IMR-90 (cell line): ENCODE data around the gene MYOF. TPM values are rescaled to one million over a fixed set of nuclear protein-coding genes. Genes with fewer than 3 reads are reported as not detected.
A peak's percentile ranks its signal among the peaks of the same experiment; 100 is the strongest.

ENCODE experiments used
- ATAC-seq: fragments of 200-7000 bp; cut with Tn5 transposase; 2 replicates; pipeline ENCODE4 v1.9.1; 2020; ENCODE audit warnings: low read depth, mild to moderate bottlenecking, moderate library complexity
- BruUV-seq: library from RNA; stranded (reverse); fragments of 400-500 nt; replicated peaks from 2 replicates; lab custom pipeline; 2021; lab: Mats Ljungman, UMichigan
- CTCF ChIA-PET: fragments of 300-600 bp; formaldehyde crosslinking; extraction: SDS; loops from one replicate; lab custom pipeline; 2021; ENCODE audit warnings: antibody characterized with exemption; lab: Yijun Ruan, JAX
- POLR2A ChIA-PET: fragments of 300-600 bp; sonication (Branson Sonifier 250); formaldehyde crosslinking; loops from one replicate; lab custom pipeline; 2022; ENCODE audit warnings: antibody characterized with exemption; ENCODE audit not compliant: unreplicated experiment; lab: Charles Lee
- DNase-seq: peaks from one replicate; pipeline ENCODE4 v3.0.0; 2013
- H2AFZ ChIP-seq: replicated peaks from 2 replicates; pipeline ENCODE3; 2013; ENCODE audit warnings: low read length, mild to moderate bottlenecking; ENCODE audit not compliant: poor library complexity
- H2AK5ac ChIP-seq: 2 replicates; pipeline ENCODE4 v1.6.1; 2013; ENCODE audit warnings: low read depth, low read length, inconsistent platforms
- H2AK9ac ChIP-seq: replicated peaks from 2 replicates; pipeline ENCODE3; 2013; ENCODE audit warnings: mild to moderate bottlenecking, low read depth, low read length, moderate library complexity; ENCODE audit not compliant: poor library complexity
- H2BK120ac ChIP-seq: 2 replicates; pipeline ENCODE4 v1.6.1; 2013; ENCODE audit warnings: low read depth, low read length, inconsistent platforms
- H2BK15ac ChIP-seq: 3 replicates; pipeline ENCODE4 v1.6.1; 2013; ENCODE audit warnings: low read depth, low read length, inconsistent platforms
- H2BK20ac ChIP-seq: 2 replicates; pipeline ENCODE4 v1.6.1; 2013; ENCODE audit warnings: low read depth, mild to moderate bottlenecking, inconsistent platforms, low read length, moderate library complexity
- H2BK5ac ChIP-seq: 2 replicates; pipeline ENCODE4 v1.6.1; 2013; ENCODE audit warnings: mild to moderate bottlenecking, low read depth, low read length, inconsistent platforms; ENCODE audit not compliant: poor library complexity, severe bottlenecking
- H3K14ac ChIP-seq: replicated peaks from 2 replicates; pipeline ENCODE4 v1.6.1; 2013; ENCODE audit warnings: low read depth, low read length, inconsistent platforms
- H3K18ac ChIP-seq: 2 replicates; pipeline ENCODE4 v1.6.1; 2013; ENCODE audit warnings: low read depth, low read length, control low read depth
- H3K23ac ChIP-seq: 2 replicates; pipeline ENCODE4 v1.6.1; 2013; ENCODE audit warnings: low read depth, low read length, inconsistent platforms
- H3K27ac ChIP-seq: 2 replicates; pipeline ENCODE4 v1.5.1; 2013; ENCODE audit warnings: mild to moderate bottlenecking, control low read depth, low read length; ENCODE audit not compliant: insufficient read depth
- H3K27me3 ChIP-seq: 2 replicates; pipeline ENCODE4 v1.6.1; 2013; ENCODE audit warnings: low read length; ENCODE audit not compliant: control insufficient read depth, insufficient read depth
- H3K36me3 ChIP-seq: 2 replicates; pipeline ENCODE4 v1.6.1; 2013; ENCODE audit warnings: low read length, mixed read lengths; ENCODE audit not compliant: control insufficient read depth, insufficient read depth
- H3K4ac ChIP-seq: 2 replicates; pipeline ENCODE4 v1.6.1; 2013; ENCODE audit warnings: low read depth, low read length, inconsistent platforms
- H3K4me1 ChIP-seq: 2 replicates; pipeline ENCODE4 v1.6.1; 2013; ENCODE audit warnings: low read length, mixed read lengths; ENCODE audit not compliant: control insufficient read depth, insufficient read depth
- H3K4me2 ChIP-seq: 2 replicates; pipeline ENCODE4 v1.6.1; 2013; ENCODE audit warnings: low read depth, mild to moderate bottlenecking, control low read depth, low read length, moderate library complexity
- H3K4me3 ChIP-seq: 2 replicates; pipeline ENCODE4 v1.5.1; 2013; ENCODE audit warnings: low read depth, mild to moderate bottlenecking, control low read depth, low read length, moderate library complexity; ENCODE audit not compliant: insufficient read depth
- H3K56ac ChIP-seq: 2 replicates; pipeline ENCODE4 v1.6.1; 2013; ENCODE audit warnings: low read length, inconsistent platforms; ENCODE audit not compliant: insufficient read depth; ENCODE audit errors: extremely low read depth
- H3K79me1 ChIP-seq, 2 experiments: 2 replicates each; pipeline ENCODE4 v1.6.1; 2013; ENCODE audit warnings: low read length in 2 of 2, inconsistent platforms in 1 of 2, low read depth in 1 of 2
- H3K9ac ChIP-seq: 2 replicates; pipeline ENCODE4 v1.6.1; 2013; ENCODE audit warnings: low read depth, low read length, control low read depth
- H3K9me1 ChIP-seq: 2 replicates; pipeline ENCODE4 v1.6.1; 2013; ENCODE audit warnings: low read length, inconsistent platforms; ENCODE audit not compliant: insufficient read depth
- H3K9me3 ChIP-seq: 2 replicates; pipeline ENCODE4 v1.6.1; 2013; ENCODE audit warnings: low read length; ENCODE audit not compliant: control insufficient read depth, insufficient read depth
- H4K20me1 ChIP-seq: 2 replicates; pipeline ENCODE4 v1.6.1; 2013; ENCODE audit warnings: low read length, inconsistent platforms; ENCODE audit not compliant: insufficient read depth
- H4K5ac ChIP-seq: 2 replicates; pipeline ENCODE4 v1.6.1; 2013; ENCODE audit warnings: mild to moderate bottlenecking, low read depth, low read length, control low read depth
- H4K8ac ChIP-seq, 2 experiments: 2 replicates each; pipeline ENCODE4 v1.6.1; 2013; ENCODE audit warnings: low read depth in 2 of 2, low read length in 2 of 2, control low read depth in 1 of 2, inconsistent platforms in 1 of 2
- H4K91ac ChIP-seq: 2 replicates; pipeline ENCODE4 v1.6.1; 2013; ENCODE audit warnings: low read depth, low read length, inconsistent platforms; ENCODE audit not compliant: insufficient read depth
- BHLHE40 ChIP-seq: fragments of 150-350 bp; IDR thresholded peaks from 2 replicates; pipeline ENCODE4 v1.6.1; 2016; ENCODE audit warnings: mild to moderate bottlenecking, low read depth, low read length
- CEBPB ChIP-seq: IDR thresholded peaks from 2 replicates; pipeline ENCODE4 v1.6.1; 2012; ENCODE audit warnings: low read depth, low read length, improper control_type of control experiment
- CHD1 ChIP-seq: IDR thresholded peaks from 2 replicates; pipeline ENCODE4 v1.6.1; 2012; ENCODE audit warnings: low read depth, low read length, improper control_type of control experiment
- ELK1 ChIP-seq: fragments of 150-350 bp; IDR thresholded peaks from 2 replicates; pipeline ENCODE4 v1.6.1; 2016; ENCODE audit warnings: low read depth, mild to moderate bottlenecking, low read length, moderate library complexity, borderline replicate concordance
- FOS ChIP-seq: fragments of 150-350 bp; IDR thresholded peaks from 2 replicates; pipeline ENCODE4 v1.6.1; 2016; ENCODE audit warnings: low read depth, low read length
- MAFK ChIP-seq: IDR thresholded peaks from 2 replicates; pipeline ENCODE4 v1.6.1; 2012; ENCODE audit warnings: low read depth, low read length, improper control_type of control experiment
- MAZ ChIP-seq: IDR thresholded peaks from 2 replicates; pipeline ENCODE4 v1.6.1; 2012; ENCODE audit warnings: low read depth, mild to moderate bottlenecking, low read length, improper control_type of control experiment, moderate library complexity, borderline replicate concordance
- MXI1 ChIP-seq: IDR thresholded peaks from 2 replicates; pipeline ENCODE4 v1.6.1; 2012; ENCODE audit warnings: low read depth, mild to moderate bottlenecking, low read length, moderate library complexity, borderline replicate concordance
- NFE2L2 ChIP-seq: fragments of 150-350 bp; IDR thresholded peaks from 2 replicates; pipeline ENCODE4 v1.6.1; 2016; ENCODE audit warnings: low read depth, mild to moderate bottlenecking, low read length
- POLR2A ChIP-seq: IDR thresholded peaks from 2 replicates; pipeline ENCODE4 v1.6.1; 2012; ENCODE audit warnings: mild to moderate bottlenecking, low read depth, low read length
- RAD21 ChIP-seq: IDR thresholded peaks from 2 replicates; pipeline ENCODE4 v1.6.1; 2012; ENCODE audit warnings: low read length, improper control_type of control experiment
- RCOR1 ChIP-seq: IDR thresholded peaks from 2 replicates; pipeline ENCODE4 v1.6.1; 2012; ENCODE audit warnings: mild to moderate bottlenecking, low read length, improper control_type of control experiment; ENCODE audit not compliant: insufficient replicate concordance
- RFX5 ChIP-seq: IDR thresholded peaks from 2 replicates; pipeline ENCODE4 v1.8.0; 2012; ENCODE audit warnings: low read depth, mild to moderate bottlenecking, low read length, moderate library complexity
- SMC3 ChIP-seq: fragments of 150-350 bp; IDR thresholded peaks from 2 replicates; pipeline ENCODE4 v1.6.1; 2016; ENCODE audit warnings: low read depth, mild to moderate bottlenecking, antibody characterized with exemption, low read length, moderate library complexity
- USF2 ChIP-seq: fragments of 150-350 bp; IDR thresholded peaks from 2 replicates; pipeline ENCODE4 v1.6.1; 2017; ENCODE audit warnings: mild to moderate bottlenecking, antibody characterized with exemption, low read length, low read depth
- WGBS, 2 experiments: methylation state at CpG; one replicate each; pipeline versions ENCODE4 v1.1.5 to v1.1.7; 2013; ENCODE audit warnings: missing lambda C conversion rate in 2 of 2; ENCODE audit not compliant: insufficient read length in 1 of 2; ENCODE audit errors: extremely low coverage in 2 of 2; 5-methylcytosine and 5-hydroxymethylcytosine counted together
- dilution Hi-C: fragments of 300-500 bp; cut with HindIII; formaldehyde crosslinking; loops from one replicate; pipeline ENCODE4 v1.14.3; 2018; ENCODE audit warnings: low sequenced_read_pairs; ENCODE audit not compliant: unreplicated experiment
- in situ Hi-C: fragments of 300-500 bp; cut with MboI; formaldehyde crosslinking; loops from 3 replicates; pipeline ENCODE4 v1.14.3; 2019; ENCODE audit warnings: low sequenced_read_pairs, inconsistent platforms, mixed read lengths
- intact Hi-C: fragments of 100-400 bp; cut with micrococcal nuclease; formaldehyde crosslinking; loops from 2 replicates; pipeline ENCODE4 v1.10.0; 2022
- polyA plus RNA-seq, 3 experiments: library from polyadenylated mRNA; depleted of rRNA; stranded (reverse); fragments of >200 nt; gene quantifications; 2 replicates each; pipeline ENCODE4 v1.2.3, GENCODE V29; 2012; ENCODE audit warnings: low replicate concordance in 1 of 3
- total RNA-seq: library from RNA; depleted of rRNA; stranded (reverse); fragments of >200 nt; gene quantifications from 2 replicates; pipeline ENCODE4 v1.2.3, GENCODE V29; 2012
- TF ChIP-seq, protein P1 (sequence below): conservative IDR thresholded peaks from 2 replicates; pipeline ENCODE4 v1.5.1; 2012; ENCODE audit warnings: mild to moderate bottlenecking, low read depth, low read length, improper control_type of control experiment

MYOF gene
- total and polyA plus RNA-seq, 2 of the 4 experiments (the other 2 are of a cell fraction), result 221 to 281 TPM

- no peak for ATAC-seq
- no peaks in the 10 kb centered on the region for H3K27me3 ChIP-seq
- no peak overlapping the region for H2BK15ac ChIP-seq
- H3K9me3 ChIP-seq, result no peaks in the 10 kb centered on the region
- no peak overlapping the region for H3K9ac ChIP-seq
- peaks cover 8% of the 10 kb centered on the region for H3K4me1 ChIP-seq
- no peak overlapping the region for H4K91ac ChIP-seq
- H3K36me3 ChIP-seq, result peaks cover 48% of the 10 kb centered on the region
- no peak overlapping the region for H3K4me3 ChIP-seq
- H3K14ac ChIP-seq, result no peak overlapping the region
- H3K56ac ChIP-seq, result no peak overlapping the region
- intact Hi-C loops (no loop called here), in situ Hi-C loops (no loop called here), dilution Hi-C loops (no loop called here)
- no peak overlapping the region for H3K27ac ChIP-seq
- H2BK20ac ChIP-seq, result no peak overlapping the region
- 53% methylated on average over 2 of the region's 8 CpGs; no CpG with 5 or more reads in 1 of the 2 experiments for WGBS, 2 experiments
- H3K9me1 ChIP-seq, result peaks cover 27% of the 10 kb centered on the region
- ChIA-PET POLR2A (no interaction called here), CTCF (no interaction called here)
- H3K79me1 ChIP-seq, result peaks cover 49 to 77% of the 10 kb centered on the region in 2 experiments
- H2AK5ac ChIP-seq, result no peak overlapping the region
- BruUV-seq, result no TSS peak
- TF ChIP-seq MAFK (no peak), RAD21 (no peak), ELK1 (no peak), POLR2A (no peak), NFE2L2 (no peak), USF2 (no peak), CHD1 (no peak), RFX5 (no peak), FOS (no peak), CEBPB (no peak), SMC3 (no peak), MXI1 (no peak), MAZ (no peak), RCOR1 (no peak), BHLHE40 (no peak)
- TF ChIP-seq, protein P1, sequence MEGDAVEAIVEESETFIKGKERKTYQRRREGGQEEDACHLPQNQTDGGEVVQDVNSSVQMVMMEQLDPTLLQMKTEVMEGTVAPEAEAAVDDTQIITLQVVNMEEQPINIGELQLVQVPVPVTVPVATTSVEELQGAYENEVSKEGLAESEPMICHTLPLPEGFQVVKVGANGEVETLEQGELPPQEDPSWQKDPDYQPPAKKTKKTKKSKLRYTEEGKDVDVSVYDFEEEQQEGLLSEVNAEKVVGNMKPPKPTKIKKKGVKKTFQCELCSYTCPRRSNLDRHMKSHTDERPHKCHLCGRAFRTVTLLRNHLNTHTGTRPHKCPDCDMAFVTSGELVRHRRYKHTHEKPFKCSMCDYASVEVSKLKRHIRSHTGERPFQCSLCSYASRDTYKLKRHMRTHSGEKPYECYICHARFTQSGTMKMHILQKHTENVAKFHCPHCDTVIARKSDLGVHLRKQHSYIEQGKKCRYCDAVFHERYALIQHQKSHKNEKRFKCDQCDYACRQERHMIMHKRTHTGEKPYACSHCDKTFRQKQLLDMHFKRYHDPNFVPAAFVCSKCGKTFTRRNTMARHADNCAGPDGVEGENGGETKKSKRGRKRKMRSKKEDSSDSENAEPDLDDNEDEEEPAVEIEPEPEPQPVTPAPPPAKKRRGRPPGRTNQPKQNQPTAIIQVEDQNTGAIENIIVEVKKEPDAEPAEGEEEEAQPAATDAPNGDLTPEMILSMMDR, result no peak
- no peak overlapping the region for H2AK9ac ChIP-seq
- H4K8ac ChIP-seq, result no peak overlapping the region
- no peak overlapping the region for H2BK5ac ChIP-seq
- H3K18ac ChIP-seq, result no peak overlapping the region
- H4K5ac ChIP-seq, result no peak overlapping the region
- no peak overlapping the region for H3K23ac ChIP-seq
- no peak overlapping the region for H2AFZ ChIP-seq
- no peak overlapping the region for H3K4me2 ChIP-seq
- H3K4ac ChIP-seq, result 0 out of 2 replicates have a peak overlapping the region, but pooled peaks have one; percentile 5
- no peak for DNase-seq
- H4K20me1 ChIP-seq, result no peaks in the 10 kb centered on the region
- H2BK120ac ChIP-seq, result no peak overlapping the region
These were observed 73.4 kb downstream of the MYOF start for GRCh38 chr10:93408783-93409182.
